Activated CD8-positive, alpha-beta memory T cell treated with anti-CD3 and anti-CD28 coated beads, Interleukin-2, amount 50 U/mL, for 24 hours (primary cell): ENCODE results near the gene RHOB.
"Not testable (repeated sequence)": the region's sequence is repeated elsewhere in the genome, so short reads cannot be mapped to it uniquely, and the experiment has no call there.

Experiments
- DNase-seq: peaks from one replicate; pipeline ENCODE4 v3.0.0-alpha.2; 2020; ENCODE audit errors: extremely low read depth

RHOB gene

GRCh38 chr2:20453087-20453486, 6.2 kb downstream of the RHOB start:
- no peak for DNase-seq

DNA sequence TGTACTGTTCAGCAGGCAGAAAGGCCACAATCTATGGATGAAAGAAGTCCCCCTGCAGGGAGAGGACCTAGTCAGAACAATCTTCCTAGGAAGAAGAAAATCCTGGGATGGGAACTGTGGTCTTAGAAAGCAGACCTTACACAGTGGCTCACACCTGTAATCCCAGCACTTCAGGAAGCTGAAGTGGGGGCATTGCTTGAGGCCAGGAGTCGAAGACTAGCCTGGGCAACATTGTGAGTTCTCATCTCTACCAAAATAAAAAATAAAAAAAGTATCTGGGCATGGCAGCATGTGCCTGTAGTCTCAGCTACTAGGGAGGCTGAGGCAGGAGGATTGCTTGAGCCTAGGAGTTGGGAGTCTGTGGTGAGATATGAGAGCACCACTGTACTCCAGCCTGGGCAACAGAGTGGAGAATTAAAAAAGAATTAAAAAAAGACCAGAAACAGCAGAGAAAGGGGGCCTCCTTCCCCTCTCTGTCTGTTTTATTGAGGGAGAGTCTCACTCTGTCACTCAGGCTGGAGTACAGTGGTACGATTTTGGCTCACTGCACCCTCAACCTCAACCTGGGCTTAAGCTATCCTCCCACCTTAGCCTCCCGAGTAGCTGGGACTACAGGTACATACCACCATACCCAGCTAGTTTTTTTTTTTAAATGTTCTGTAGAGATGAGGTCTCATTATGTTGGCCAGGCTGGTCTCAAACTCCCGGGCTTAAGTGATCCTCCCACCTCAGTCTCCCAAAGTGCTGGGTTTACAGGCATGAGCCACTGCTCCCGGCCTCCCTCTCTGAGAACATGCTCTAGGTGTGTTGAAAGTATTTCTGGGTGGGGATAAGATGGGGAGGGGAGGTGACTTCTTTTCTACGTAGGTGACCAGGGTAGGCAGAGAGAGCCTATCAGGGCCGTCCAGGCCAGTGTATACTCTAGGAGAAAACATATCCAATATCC, 7.4 kb downstream of the RHOB start:
- no peak for DNase-seq

GRCh38 chr2:20455076-20455587, 8.3 kb downstream of the RHOB start:
- DNase-seq = no peak

- DNase-seq = no peak
Measured at GRCh38 chr2:20456116-20456571, 9.3 kb downstream of the RHOB start.

GRCh38 chr2:20456636-20457426, 10.0 kb downstream of the RHOB start:
- no peak for DNase-seq

DNA sequence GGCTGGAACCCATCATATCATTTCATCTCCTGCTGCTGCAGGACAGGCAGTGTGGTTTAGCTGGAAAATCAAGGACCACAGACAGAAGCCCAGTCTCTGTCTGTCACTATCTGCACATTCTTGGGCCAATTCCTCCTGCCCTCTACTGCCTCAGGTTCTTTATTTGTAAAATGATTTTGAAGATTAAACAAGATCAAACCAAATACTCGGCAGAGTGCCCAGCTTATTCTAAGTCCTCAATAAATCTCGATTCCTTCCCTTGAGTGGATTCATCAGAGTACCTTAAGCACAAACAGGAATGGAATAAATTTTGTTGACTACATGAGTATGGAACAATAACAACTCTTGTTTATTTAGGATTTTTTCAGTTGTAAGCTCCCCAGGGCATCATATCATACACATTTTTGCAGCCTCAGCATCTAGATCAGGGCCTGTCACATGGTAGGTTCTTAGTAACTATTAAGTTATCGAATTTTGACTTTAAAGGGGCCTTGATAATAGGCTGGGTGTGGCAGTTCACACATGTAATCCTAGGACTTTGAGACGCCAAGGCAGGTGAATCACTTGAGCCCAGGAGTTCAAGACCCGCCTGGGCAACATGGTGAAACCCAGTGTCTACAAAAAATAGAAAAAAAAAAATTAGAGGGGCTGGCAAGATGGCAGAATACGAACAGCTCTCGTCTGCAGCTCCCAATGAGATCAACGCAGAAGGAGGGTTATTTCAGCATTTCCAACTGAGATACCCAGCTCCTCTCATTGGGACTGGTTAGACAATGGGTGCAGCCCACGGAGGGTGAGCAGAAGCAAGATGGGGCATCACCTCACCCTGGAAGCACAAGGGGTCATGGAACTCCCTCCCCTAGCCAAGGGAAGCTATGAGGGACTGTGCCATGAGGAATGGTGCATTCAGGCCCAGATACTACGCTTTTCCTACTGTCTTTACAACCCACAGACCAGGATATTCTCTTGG, 11.1 kb downstream of the RHOB start:
- no peak for DNase-seq

DNA sequence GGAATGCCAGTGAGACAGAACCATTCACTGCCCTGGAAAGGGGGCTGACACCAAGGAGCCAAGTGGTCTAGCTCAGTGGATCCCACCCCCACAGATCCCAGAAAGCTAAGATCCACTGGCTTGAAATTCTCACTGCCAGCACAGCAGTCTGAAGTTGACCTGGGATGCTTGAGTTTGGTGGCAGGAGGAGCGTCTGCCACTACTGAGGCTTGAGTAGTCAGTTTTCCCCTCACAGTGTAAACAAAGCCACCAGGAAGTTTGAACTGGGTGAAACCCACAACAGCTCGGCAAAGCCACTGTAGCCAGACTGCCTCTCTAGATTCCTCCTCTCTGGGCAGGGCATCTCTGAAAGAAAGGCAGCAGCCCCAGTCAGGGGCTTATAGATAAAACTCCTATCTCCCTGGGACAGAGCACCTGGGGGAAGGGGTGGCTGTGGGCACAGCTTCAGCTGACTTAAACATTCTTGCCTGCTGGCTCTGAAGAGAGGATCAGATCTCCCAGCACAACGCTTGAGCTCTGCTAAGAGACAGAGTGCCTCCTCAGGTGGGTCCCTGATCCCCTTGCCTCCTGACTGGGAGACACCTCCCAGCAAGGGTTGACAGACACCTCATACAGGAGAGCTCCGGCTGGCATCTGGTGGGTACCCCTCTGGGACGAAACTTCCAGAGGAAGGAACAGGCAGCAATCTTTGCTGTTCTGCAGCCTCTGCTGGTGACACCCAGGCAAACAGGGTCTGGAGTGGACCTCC, 12.0 kb downstream of the RHOB start:
- not testable (repeated sequence) for DNase-seq

DNA sequence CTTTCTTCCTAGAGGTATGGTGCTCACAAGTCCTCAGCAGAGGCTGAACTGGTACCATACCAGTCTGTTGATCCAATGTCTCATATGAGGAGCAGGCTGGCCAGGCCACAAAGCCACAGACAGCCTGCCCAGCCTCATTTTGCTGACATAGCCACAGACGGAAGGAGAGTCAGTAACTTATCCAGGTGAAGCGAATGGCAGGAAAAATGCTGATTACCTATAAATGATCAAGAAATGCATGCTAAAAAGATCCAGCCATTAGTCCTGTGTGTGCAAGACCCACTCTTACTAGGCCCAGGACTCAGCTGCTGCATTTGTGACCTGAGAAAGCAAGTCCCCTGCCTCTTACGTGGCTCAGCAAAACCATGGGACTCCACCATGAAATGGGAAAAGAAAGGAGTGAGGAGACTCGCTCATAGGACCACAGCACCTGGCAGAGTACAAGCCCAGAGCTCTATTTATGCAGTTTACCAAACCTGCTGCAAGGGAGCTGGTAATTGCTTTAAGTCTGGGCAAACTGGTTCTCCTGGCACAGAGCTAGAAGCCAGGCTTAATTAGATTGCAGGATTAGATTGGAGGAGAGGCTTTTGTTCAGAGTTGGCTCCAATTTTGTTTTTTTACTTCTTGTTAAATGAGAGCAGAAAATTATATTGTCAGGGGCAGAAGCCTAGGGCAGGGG, 19.0 kb downstream of the RHOB start:
- no peak for DNase-seq

DNA sequence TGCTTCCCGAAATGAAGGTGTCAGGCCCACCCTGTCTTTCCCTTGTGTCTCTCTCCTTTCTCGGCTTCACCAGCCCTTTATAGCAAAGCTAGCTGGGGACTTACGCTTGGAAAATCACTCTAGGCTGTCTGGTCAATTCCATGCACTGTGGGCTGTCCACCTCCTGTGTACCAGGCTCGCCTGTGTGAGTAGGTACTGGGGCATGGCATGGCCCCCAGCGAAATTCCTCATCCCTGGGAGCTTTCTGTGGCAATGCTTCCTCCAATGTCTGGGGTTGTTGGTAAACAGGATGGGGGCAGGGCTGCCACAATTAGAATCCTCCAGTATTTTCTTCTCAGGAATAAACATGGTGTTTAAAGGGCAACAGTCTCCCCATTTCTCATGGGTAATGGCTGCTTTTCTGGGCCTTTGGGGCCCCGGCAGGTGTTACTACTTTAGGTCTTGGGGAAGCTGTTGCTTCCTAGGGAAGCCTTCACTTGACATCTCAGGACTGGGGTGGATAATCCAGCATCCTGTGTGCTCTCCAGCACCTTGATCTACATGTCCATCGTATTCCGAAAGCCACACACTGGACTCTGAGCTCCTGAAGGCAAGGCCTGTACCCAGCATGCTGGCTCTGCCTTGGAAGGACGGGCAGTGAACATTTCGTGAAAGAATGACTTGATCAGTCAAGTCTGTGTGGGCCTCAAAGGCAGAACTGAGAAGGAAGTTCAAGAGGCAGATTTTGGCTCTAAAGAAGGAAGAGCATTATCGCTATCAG, 21.1 kb downstream of the RHOB start:
- no peak for DNase-seq

DNA sequence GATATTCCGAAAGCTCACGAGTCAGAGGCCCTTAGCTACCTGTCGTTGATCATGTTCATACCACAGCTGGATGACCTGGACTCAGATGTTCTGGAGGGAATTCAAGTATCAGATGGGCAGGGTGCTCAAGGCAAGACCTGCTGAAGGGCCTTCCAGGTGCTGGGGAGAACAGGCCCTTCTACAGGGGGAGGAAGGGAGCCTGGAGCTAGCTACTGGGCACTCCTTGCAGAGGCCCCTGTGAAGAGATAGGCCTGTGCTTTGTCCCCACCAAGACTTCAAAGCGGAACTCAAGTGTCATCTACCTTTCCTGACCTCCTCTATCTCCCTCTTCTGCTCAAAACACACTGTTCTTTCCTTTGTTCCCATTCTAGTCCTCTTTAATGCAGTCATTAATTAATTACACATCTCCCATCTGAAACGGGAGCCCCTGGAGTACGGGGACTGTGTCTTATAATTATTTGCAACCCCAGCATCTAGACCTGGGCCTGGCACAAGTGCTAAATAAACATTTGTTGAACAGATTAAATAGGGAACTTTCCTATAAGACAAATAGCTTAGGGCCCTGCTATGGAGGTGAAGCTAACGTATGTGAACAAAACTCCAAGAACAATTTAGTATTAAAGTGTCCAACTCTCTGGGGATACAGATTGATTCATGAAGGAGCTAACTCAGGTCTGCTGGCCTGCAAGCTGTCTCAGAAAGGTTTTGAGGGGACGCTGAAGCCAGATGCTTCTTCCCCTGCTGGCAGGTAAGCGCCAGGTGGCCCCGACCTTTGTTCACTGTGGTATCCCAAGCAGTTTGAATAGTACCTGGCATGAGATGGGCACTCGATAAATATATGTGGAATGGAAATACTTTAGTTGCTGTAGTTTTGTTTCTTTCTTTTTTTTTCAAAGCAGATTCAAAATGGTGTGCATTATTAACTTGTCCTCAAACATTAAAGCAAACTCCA, 22.0 kb downstream of the RHOB start:
- no peak for DNase-seq

GRCh38 chr2:20469595-20469994, 22.7 kb downstream of the RHOB start:
- DNase-seq = no peak

DNA sequence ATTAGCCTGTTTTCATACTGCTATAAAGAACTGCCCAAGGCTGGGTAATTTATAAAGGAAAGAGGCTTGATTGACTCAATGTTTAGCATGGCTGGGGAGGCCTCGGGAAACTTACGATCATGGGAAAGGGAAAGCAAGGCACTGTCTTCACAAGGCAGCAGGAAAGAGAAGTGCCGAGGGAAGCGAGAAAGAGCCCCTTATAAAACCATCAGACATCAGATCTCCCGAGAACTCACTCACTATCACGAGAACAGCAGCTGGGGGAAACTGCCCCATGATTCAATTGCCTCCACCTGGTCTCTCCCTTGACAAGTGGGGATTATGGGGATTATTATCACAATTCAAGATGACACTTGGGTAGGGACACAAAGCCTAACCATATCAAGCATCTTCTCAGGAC, 23.3 kb downstream of the RHOB start:
- DNase-seq = no peak

DNA sequence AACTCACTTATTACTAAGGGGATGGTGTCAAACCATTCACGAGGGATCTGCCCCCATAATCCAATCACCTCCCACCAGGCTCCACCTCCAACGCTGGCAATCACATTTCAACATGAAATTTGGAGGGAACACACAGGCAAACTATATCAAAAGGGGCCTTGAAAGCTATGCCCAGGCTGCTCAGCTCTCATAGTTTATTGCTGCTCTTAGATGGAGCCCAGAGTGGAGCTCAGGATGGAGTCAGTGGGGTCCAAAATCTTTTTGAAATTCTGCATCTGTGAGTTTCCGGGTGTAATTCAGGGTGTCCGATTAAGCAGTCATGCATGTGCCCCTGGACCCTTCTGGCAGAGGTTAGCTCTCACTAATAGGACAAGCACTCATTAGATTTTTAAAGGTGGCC, 24.3 kb downstream of the RHOB start:
- no peak for DNase-seq

DNA sequence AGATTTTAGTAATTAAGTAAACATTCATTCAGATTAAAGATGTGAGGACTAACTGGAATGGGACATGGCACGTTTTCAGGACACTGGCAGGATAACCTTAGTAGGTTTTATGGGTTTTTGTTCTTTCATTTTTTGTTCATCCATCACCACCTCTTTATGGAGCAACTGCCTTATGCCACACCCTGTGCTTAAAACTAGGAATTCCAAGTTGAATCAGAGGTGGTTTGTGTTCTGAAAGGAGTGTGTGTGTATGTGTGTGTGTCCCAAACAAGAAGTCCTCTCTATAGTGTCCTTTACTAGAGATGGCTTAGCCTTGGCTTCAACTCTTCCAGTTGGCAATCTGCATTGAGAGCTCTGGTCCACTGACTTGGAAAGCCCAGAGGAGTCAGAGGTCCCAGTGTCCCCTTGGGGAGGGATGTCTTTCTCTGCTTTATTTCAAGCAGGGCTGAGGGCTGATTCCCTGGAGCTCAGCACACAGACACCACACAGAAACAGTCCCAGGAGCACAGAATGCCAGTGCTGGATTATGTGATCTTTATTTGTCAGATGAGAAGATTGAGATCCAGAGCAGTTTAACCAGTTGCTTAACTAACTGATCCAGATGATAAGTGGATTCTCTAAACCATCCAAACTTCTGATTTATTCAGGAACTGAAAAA, 25.2 kb downstream of the RHOB start:
- DNase-seq = no peak

DNA sequence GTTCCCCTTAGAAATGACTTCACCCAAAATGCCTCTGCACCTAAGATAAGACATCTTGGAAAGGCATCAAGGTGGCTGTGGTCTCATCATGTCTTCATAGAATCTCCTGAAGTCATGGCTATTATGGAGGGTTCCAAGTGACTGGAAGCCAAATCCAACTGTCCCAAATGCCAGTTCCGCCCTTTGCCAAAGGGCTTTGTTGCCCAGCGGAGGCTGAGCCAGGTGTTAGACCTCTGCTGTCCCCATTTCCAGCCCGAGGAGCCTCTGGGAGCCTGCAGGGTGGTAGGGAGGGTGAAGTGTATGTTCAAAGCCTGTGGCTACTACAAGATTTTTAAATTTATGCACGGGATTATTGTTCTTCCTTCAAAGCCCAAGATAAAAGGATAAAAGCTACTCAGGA, 25.7 kb downstream of the RHOB start:
- DNase-seq = no peak

DNA sequence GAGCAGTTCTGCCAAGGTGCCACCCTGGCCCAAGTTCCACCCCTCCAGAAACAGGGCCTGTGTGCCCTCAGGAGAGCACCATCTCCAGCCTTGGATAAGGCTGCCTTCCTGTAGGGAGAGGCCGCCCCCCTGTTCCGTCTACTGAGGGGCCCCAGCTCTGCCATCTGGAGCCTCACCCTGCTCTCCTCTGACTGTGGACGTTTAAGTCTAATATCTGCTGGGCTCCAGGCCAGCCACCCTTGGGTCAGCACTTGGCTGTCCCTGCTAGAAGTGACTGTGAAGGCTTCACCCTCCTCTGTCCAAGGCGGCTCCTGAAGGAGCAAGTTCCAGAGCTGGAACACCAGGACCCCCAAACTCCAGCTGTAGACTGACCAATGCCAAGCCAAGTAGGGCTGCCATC, 26.3 kb downstream of the RHOB start:
- no peak for DNase-seq

- no peak for DNase-seq
Measured at GRCh38 chr2:20474757-20475566, 28.1 kb downstream of the RHOB start.
